ENCODE measurements around the gene XXYLT1. TPM values are rescaled to one million over a fixed set of nuclear protein-coding genes. Genes with fewer than 3 reads are reported as not detected.
A peak's percentile ranks its signal among the peaks of the same experiment; 100 is the strongest.

The XXYLT1 gene
- total and polyA plus RNA-seq, 9 of the 15 experiments (the other 6 are each of a cell fraction or from before 2014, with no cell fraction given), result 1.9 to 18.9 (median 15.0) TPM

- TF ChIP-seq CC2D1A (IDR thresholded peaks at IDR 0.05) (no peak), XRCC3 (IDR thresholded peaks at IDR 0.05) (no peak), TAF15 (IDR thresholded peaks at IDR 0.05; ENCODE audit: low read depth, low read length) (no peak), HES1 (IDR thresholded peaks at IDR 0.05; ENCODE audit: low read depth) (no peak), BCLAF1 (IDR thresholded peaks at IDR 0.05; ENCODE audit: borderline replicate concordance in 1 of 2, control insufficient read depth in 1 of 2, low read depth in 2 of 2, low read length in 1 of 2) (no peak), PHTF2 (CRISPR knock-in tag; IDR thresholded peaks at IDR 0.05) (no peak), NCOA6 (IDR thresholded peaks at IDR 0.05) (no peak), FOXK2 (conservative IDR thresholded peaks at IDR 0.05 in 1 of 2, IDR thresholded peaks at IDR 0.05 in 1 of 2; ENCODE audit: low read depth in 2 of 2) (no peak)
- TF ChIP-seq, protein P1, sequence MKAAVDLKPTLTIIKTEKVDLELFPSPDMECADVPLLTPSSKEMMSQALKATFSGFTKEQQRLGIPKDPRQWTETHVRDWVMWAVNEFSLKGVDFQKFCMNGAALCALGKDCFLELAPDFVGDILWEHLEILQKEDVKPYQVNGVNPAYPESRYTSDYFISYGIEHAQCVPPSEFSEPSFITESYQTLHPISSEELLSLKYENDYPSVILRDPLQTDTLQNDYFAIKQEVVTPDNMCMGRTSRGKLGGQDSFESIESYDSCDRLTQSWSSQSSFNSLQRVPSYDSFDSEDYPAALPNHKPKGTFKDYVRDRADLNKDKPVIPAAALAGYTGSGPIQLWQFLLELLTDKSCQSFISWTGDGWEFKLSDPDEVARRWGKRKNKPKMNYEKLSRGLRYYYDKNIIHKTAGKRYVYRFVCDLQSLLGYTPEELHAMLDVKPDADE (conservative IDR thresholded peaks at IDR 0.05; ENCODE audit: control insufficient read depth, low read depth, low read length), result no peak
- TF ChIP-seq, protein P2, sequence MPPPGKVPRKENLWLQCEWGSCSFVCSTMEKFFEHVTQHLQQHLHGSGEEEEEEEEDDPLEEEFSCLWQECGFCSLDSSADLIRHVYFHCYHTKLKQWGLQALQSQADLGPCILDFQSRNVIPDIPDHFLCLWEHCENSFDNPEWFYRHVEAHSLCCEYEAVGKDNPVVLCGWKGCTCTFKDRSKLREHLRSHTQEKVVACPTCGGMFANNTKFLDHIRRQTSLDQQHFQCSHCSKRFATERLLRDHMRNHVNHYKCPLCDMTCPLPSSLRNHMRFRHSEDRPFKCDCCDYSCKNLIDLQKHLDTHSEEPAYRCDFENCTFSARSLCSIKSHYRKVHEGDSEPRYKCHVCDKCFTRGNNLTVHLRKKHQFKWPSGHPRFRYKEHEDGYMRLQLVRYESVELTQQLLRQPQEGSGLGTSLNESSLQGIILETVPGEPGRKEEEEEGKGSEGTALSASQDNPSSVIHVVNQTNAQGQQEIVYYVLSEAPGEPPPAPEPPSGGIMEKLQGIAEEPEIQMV (tag; conservative IDR thresholded peaks at IDR 0.05; ENCODE audit: low read depth), result no peak
- Histone ChIP-seq H3K79me2 (ENCODE audit: control insufficient read depth, insufficient read depth, low read length) (no peaks in the 10 kb centered on the region; the same call in 2 of the 3 replicates), H3K9me1 (ENCODE audit: control insufficient read depth, insufficient read depth, low read length) (no peaks in the 10 kb centered on the region), H3K27me3 (ENCODE audit: control insufficient read depth in 2 of 2, insufficient read depth in 2 of 2, low read length in 2 of 2) (no peaks in the 10 kb centered on the region), H3K9me3 (replicated peaks; ENCODE audit: control insufficient read depth, insufficient read depth, low read depth, low read length) (0 out of 2 replicates have a peak, but pooled peaks cover 3% of the 10 kb centered on the region), H3K27ac (ENCODE audit: extremely low read depth, low read depth, low read length) (no peak overlapping the region), H4K20me1 (replicated peaks; ENCODE audit: control insufficient read depth, insufficient read depth, low read length) (no peaks in the 10 kb centered on the region), H3K36me3 (ENCODE audit: control insufficient read depth, insufficient read depth, low read length) (no peaks in the 10 kb centered on the region), H3K4me1 (replicated peaks in 1 of 2; ENCODE audit: control insufficient read depth in 2 of 2, insufficient read depth in 2 of 2, low read length in 2 of 2) (peaks cover 3 to 23% of the 10 kb centered on the region in 2 experiments; a peak in 3 of 5 replicates), H3K4me2 (ENCODE audit: insufficient read depth, low read length) (no peak overlapping the region), H3K4me3 (no peak overlapping the region), H2AFZ (ENCODE audit: low read depth, low read length) (no peak overlapping the region), H3K9ac (ENCODE audit: insufficient read depth in 1 of 2, low read depth in 2 of 2, low read length in 2 of 2) (0 out of 4 replicates have a peak overlapping the region, but pooled peaks of 1 of the 2 experiments have one; percentile 47)
- FAIRE-seq, result no peak
- ATAC-seq, result peak; percentile 18; the same call in 1 of the 3 replicates
- no TSS peak for BruUV-seq (replicated peaks)
- ChIA-PET POLR2A (interaction anchor here (1.2 kb wide), 2 partner anchors 8 to 14 kb away, joined by 3 read pairs; no protein-coding TSS in a partner anchor), CTCF (ENCODE audit: low intra/inter-chr PET ratio) (no interaction called here)
- no peak for DNase-seq (ENCODE audit: extremely low read depth in 1 of 4, low spot score in 3 of 4)
- intact Hi-C loops (cut with micrococcal nuclease), result no loop called here
- in situ Hi-C loops (cut with MboI), result no loop called here
- 68% methylated on average over 11 of the region's 14 CpGs for WGBS (ENCODE audit: insufficient coverage, low coverage, missing lambda C conversion rate)
Observed at GRCh38 chr3:195250473-195251251, 20.3 kb downstream of the XXYLT1 start.

Data from K562 (cell line).